Posterior vena cava (tissue), 2 donors: ENCODE measurements around the gene LRIG3. TPM values are rescaled to one million over a fixed set of nuclear protein-coding genes. Genes with fewer than 3 reads are reported as not detected.
"Not testable (repeated sequence)": the region's sequence is repeated elsewhere in the genome, so short reads cannot be mapped to it uniquely, and the experiment has no call there.

Experiments
- DNase-seq: peaks from one replicate; pipeline ENCODE4 v3.0.0-alpha.2; 2020; ENCODE audit warnings: low spot score
- intact Hi-C, 2 donors: fragments of 100-400 bp; cut with DNase I; formaldehyde crosslinking; loops; one replicate each; pipeline versions ENCODE4 v1.14.1 to v1.14.2; 2022 to 2023
- total RNA-seq, 2 donors: library from RNA; stranded (reverse); fragmentation: NEBNext Ultra II Directional; extraction: Animal tissue kit (Norgen Biotek cat#: 25700); gene quantifications; one replicate each; pipeline ENCODE4 v1.2.1, GENCODE V29; 2021
- donor health status: DM: yes; HTN: yes; CAD: no.
- donor health status: DM: yes; HTN: yes; CAD: no.

LRIG3 gene
- total RNA-seq, 2 donors from 2014 or later: 23.7 to 34.7 TPM

DNA sequence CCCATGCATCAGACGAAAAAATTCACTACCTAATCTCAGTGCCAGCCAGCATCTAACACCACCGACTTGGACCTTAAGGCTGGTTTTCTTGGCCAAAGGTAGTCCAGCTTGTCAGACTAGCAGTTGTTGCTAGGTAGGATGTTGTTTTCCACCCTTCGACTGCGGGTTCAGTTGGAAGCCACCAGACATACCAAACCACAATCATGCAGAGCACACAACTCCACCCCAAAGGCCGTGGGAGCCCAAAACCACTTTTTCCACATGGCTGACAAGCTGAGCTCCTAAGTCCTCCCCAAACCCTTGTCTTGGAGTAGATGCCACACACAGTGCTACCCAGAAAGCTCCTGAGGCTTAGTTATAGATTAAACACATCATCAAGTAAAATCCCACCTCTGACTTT lies 46.8 kb downstream of the LRIG3 start:
- intact Hi-C loops: no loop called here
- DNase-seq: no peak

DNA sequence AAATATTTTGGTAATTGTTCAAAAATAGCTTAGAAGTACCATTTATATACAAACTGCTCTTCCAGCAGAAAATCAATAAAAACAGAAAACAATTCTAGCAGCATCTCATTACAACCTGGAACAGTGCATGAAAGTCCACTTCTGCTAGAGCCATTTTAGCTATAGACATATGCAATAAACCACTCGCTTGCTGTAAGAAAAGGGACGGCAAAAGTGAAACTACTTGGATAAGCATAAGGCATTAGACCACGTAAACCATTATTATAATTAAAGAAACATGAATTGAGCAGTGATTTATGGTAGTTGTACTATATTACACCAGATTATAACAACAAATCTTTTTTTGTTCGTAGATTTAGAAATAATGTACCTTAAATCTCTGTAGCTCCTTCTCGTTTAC lies 48.7 kb downstream of the LRIG3 start:
- intact Hi-C loops: no loop called here
- DNase-seq: no peak

DNA sequence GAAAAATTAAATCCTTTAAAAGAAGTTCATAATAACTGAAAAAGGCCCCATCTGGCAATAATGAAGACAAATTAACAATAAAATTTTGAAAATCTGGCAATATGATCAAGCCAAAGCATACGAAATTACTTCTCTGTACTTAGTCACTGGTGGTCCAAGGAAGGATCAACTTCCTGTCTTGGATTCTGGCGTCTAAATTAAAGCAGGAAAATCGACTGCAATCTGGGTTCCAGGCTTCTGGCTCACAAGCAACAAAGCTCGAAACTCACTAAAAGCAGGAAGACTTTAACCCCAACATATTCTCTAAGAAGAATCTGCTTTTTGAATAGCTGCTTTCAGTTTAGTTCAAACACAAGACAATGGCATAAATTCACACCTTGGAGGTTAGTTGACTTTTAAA lies 49.7 kb downstream of the LRIG3 start:
- intact Hi-C loops: no loop called here
- no peak for DNase-seq

DNA sequence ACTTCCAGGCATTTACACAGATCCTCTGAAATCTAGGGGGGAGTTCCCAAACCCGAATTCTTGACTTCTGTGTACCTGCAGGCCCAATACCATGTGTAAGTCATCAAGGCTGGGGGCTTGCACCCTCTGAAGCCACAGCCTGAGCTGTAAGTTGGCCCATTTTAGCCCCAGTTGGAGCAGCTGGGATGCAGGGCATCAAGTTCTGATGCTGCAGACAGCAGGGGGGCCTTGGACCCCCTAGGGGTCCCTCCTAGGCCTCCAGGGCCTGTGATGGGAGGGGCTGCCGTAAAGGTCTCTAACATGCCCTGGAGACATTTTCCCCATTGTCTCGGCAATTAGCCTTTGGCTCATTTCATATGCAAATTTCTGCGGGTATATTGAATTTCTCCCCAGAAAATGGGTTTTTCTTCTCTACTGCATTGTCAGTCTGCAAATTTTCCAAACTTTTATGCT lies 59.5 kb downstream of the LRIG3 start:
- intact Hi-C loops: no loop called here
- no peak for DNase-seq

DNA sequence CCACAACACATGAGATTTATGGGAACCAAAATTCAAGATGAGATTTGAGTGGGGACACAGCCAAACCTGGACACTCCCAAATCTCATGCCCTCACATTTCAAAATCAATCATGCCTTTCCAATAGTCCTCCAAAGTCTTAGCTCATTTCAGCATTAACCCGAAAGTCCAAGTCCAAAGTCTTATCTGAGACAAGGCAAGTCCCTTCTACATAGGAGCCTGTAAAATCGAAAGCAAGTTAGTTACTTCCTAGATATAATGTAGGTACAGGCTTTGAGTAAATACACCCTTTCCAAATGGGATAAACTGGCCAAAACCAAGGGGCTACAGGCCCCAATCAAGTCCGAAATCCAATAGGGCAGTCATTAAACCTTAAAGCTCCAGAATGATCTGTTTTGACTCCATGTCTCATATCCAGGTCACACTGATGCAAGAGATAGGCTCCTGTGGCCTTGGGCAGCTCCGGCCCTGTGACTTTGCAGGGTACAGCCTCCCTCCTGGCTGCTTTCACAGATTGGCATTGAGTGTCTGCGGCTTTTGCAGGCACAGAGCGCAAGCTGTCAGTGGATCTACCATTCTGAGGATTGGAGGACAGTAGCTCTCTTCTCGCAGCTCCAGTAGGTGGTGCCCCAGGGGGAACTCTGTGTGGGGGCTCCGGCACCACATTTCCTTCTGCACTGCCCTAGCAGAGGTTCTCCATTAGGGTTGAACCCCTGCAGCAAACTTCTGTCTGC lies 60.1 kb downstream of the LRIG3 start:
- no peak for DNase-seq
- intact Hi-C loops: no loop called here

DNA sequence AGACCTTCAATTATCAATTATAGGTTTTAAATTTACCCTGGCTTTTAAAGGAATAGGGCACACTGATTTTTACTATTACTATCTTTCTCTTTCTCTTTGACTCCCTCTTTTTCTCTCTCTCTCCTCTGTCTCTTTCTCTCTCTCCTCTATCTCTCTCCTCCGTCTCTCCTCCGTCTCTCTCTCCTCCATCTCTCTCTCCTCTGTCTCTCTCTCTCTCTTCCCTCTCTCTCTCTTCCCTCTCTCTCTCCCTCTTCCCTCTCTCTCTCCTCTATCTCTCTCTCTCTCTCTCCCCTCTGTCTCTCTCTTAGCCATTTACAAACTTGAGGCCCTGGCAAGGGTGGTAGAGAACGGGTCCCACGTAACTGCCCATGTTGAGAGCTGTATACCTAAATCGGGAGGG lies 62.3 kb downstream of the LRIG3 start:
- DNase-seq: no peak
- intact Hi-C loops: no loop called here

DNA sequence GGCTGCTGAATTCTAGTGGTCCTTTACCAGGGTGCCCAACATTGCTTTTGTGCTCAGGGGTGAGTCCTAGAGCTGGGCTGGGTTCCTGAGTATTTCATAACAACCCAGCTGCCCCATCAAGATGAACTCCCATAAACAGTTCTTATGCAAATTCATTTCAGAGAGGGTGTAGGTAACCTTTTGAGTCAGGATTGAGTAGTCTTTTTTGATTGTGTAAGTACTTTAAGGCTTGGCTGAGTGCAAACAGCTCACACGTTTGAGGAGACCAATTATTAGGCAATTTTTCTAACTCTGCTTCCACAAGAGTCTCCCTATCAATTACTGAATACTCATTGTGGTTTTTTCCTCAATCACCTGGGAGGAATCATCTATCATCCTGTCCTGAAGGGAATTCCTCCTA lies 63.1 kb downstream of the LRIG3 start:
- DNase-seq, intact Hi-C loops: not testable (repeated sequence)

DNA sequence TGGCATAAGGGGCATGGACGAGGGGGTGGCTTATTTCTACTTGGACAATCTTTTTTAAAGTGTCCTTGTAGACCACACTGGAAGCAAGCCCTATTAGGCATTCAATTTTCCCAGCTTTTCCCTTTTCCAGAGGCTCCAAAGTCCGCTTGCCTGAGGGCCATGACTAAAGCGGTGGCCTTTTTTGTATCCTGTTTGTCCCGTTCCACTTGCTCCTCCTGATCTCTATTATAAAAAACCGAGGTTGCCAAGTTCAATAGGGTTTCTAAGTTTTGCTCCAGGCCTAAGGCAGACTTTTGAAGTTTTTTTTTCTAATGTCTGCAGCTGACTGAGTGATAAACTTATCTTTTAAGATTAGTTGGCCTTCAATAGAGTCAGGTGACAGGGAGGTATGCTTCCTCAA lies 64.7 kb downstream of the LRIG3 start:
- intact Hi-C loops, DNase-seq: not testable (repeated sequence)

DNA sequence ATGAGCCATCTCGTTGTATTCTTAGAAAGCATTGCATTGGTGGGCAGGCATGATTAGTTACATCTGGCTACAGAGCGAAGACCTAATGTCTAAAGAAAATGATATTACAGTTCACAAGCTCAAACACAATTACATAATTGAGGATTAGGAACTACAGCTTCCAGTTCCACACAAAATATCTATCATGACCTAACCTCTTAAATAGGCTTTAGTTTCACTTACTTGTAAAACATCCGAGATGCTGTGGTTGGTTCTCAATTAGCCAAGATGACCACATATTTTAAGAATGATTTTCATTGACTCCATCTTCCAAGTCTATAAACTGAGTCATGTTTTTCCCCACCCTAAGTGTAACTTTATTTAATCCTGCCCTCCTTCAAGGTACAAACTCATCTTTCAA lies 69.5 kb downstream of the LRIG3 start:
- no peak for DNase-seq
- intact Hi-C loops: no loop called here

DNA sequence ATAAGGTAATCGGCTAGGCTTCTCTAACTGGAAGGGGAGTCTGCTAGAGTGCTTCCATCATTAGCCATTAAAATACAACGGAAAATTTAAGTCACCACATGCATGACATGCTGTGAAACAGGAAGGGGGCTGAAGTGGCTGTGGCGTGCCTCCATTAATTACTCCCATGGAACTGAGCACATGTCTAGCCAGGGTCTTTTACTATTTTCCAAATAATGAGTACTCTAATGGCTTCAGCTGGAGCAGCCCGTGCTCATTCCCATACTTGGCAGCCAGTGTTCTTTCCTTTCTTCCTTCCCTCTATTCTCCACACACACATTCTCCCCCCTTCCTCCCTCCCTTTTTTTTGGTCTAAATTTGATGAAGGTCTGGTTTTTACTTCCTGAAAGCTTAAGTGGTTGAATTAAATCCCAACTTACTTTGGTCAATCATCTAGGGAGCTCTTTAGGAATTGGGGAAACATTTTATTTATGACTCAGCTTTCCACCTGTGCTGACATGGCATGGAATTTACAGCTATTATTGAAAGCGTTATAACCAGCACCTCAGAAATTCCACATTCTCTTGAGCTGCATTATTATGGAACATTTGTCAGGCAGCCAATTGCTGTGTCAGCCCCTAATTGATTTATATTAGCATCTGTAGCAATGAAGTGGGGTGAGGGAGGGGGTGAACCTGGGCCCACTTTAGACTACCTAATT lies 72.3 kb downstream of the LRIG3 start:
- intact Hi-C loops: no loop called here
- no peak for DNase-seq

DNA sequence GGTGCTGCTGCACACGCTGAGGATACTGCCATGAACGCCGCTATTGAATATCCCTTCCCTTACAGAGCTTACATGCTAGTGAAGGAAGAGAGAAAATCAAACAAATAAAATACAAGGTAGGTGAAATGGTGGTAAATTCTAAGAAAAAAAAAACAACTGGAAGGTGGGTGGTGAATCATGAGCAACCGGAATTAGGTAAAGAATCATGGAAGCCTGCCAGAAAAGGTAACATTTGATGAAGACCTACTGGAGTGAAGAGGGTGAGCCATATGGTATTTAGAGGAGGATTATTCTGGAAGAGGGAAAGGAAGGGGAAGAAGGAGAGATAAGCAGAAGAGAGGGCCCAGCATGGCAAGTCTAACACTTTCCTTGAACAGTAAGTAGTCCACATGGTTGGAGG lies 76.1 kb downstream of the LRIG3 start:
- intact Hi-C loops: no loop called here
- DNase-seq: no peak

DNA sequence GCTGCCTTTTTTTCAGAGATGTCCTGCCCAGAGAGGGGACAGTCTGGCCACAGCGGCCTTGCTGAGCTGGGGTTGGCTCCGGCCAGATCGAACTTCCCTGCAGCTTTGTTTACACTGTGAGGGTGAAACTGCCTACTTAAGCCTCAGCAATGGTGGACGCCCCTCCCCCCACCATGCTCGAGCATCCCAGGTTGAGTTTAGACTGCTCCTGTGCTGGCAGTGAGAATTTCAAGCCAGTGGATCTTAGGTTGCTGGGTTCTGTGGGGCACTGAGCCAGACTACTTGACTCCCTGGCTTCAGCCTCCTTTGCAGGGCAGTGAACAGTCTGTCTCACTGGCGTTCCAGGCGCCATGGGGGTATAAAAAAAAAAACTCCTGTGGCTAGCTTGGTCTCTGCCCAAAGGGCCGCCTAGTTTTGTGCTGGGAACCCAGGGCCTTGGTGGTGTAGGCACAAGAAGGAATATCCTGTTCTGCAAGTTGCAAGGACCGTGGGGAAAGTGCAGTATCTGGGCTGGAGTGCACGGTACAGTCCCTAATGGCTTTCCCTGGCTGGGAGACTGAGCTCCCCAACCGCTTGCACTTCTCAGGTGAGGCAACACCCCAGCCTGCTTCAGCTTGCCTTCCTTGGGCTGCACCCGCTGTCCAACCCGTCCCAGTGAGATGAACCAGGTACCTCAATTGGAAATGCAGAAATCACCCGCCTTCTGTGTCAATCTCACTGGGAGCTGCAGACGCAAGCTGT lies 79.1 kb downstream of the LRIG3 start:
- DNase-seq: no peak
- intact Hi-C loops: no loop called here

DNA sequence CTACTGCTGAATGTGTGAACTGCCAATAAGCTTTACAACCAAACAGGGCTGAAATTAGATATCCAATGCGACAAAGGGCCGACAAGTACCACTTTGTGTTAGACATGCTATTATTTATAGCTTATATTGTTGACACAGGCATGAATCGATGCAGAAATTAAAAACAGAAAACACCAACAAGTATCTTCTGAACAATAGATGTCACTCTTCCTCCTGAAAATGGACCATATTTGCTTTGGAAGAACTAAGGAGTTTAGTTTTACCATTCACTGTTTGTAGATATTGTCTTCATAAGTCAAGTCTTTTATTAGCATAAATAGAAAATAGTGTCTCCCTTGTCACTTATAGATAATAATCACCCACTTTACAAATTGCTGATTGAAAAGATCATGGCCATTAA lies 86.5 kb downstream of the LRIG3 start:
- intact Hi-C loops: no loop called here
- DNase-seq: no peak

DNA sequence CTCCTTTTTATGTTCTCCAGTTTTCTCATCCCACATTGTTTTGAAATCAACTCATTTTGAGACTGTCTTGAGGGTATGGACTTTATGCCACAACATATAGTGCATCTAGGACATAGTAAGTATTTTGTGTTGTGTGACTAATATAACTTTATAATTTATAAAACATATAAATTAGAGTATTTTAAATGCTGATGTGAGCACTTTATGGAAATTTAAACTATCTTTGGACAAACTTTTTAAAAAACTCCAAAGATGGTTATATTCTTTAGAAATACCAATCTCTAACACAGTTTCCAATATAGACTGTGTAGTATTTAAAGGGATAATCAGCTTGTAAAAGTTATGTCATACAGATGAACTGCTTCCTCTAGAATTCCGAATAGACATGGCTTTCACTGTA lies 87.4 kb downstream of the LRIG3 start:
- no peak for DNase-seq
- intact Hi-C loops: no loop called here
